Activated CD4-positive, alpha-beta T cell treated with anti-CD3 and anti-CD28 coated beads, Interleukin-2, Interleukin-6, amounts not matched to agents 100 ng/mL and 50 ng/mL, durations not matched to agents 16 hours and 8 hours (primary cell): ENCODE measurements around the gene CNIH1.

Experiments
- DNase-seq: peaks from one replicate; pipeline ENCODE4 v3.0.0-alpha.2; 2020

The CNIH1 gene

GRCh38 chr14:54440873-54441868 lies at the start of gene CNIH1:
TSS of gene CNIH1 (minus strand) at chr14:54441374. CDS start at chr14:54441327, 47 bp downstream.
- DNase-seq, result peak; percentile 95

DNA sequence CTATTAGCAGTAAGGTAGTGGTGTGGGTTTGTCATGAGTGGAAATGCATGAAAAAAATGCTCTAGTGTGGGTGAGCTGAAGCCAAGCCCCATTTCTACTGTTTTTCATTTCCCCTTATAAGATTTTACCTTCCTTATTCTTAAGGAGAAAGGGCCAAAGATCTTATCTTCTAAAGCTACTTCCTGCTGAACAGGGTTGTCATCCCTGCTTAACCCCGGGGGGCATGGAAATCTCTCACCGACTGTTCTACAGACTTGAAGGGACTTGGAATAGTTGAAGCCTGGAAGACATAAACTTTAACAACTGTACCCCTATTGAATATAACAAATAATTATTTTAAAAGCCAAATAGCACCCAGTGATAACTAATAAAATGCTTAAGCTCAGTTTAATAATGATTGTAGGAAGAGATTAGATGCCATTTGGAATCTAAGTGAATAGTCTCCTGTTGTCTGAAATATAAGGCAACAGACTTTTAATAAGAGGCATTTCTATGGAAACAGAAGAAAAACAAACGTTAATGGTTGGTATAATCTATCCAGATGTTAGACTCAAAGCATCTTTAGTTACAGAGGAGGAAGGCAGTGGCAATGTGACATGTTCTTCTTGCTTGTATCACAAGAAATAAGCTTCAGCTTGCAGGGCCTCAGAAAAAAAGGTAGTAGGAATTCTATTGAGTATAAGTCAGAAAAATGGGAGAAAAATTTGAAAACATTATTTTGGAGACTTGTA lies 49.4 kb upstream of the CNIH1 start:
- DNase-seq, result no peak

DNA sequence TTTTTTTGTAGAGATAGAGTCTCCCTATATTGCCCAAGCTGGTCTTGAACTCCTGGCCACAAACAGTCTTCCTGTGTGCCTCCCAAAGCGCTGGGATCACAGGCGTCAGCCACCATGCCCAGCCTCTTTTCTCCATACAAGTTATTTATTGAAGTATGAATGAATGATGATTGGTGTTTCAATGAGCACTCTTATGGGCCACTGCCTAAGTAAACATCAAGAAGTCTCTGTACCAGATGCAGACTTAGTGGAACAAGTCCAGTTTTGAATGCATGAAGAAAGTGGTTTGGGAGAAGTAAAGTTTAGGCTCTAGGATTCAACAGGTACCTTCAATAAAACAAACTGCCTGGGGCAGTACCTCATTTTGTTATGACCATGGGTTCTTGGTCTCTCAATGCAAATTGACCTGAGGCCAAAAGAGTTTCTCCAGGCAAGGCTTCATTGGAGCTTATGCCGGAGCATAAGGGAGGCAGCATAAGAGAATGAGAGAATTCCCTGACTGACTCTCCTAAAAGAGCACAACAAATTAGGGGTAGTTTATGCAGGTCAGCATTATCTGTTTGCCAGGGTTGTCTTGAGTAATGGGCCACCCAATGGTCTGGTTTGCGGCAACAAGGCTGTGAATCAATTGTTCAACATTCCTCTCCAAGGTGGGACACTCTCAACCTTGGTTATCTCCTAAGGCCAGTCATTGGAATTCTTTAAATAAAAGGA lies 48.7 kb upstream of the CNIH1 start:
- DNase-seq, result no peak

GRCh38 chr14:54489318-54489683 lies 48.1 kb upstream of the CNIH1 start:
- DNase-seq, result no peak

DNA sequence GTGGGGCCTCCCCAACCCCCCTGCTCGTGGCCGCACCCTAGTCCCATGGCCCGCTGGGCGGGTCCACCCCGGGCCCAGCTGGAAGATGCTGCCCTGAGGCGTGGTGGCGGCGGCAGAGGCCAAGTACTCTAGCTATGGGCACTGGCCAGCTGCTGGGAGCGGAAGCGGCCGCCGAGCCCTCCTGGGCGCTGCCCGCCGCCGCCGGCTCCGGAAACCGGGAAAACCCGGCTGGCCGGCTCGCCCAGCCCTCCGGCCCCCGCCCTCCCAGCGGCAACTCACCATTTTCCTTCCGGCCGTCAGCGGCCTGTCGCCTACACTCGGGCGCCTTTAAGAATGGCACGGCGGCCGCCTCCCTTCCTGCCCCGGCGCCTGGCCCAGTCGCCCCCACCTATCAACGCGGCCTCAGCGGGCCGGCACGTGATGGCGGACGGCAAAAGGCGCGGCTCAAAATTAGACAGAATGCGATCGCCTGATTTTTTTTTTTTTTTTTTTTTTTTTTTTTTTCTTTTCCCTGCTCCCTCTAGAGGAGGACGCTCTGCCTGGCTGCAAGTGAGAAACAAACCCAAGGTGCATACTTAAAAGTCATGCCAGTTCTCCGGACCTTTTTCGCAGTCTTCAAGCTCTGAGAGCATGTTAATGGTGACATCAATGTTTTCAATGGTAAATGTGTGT lies 47.6 kb upstream of the CNIH1 start, which contains the start of gene GMFB:
GMFB (minus strand) TSS at position 335 of the 672 bp plus-strand sequence; CDS start at position 282, 53 bp downstream.
- DNase-seq, result peak; percentile 92

DNA sequence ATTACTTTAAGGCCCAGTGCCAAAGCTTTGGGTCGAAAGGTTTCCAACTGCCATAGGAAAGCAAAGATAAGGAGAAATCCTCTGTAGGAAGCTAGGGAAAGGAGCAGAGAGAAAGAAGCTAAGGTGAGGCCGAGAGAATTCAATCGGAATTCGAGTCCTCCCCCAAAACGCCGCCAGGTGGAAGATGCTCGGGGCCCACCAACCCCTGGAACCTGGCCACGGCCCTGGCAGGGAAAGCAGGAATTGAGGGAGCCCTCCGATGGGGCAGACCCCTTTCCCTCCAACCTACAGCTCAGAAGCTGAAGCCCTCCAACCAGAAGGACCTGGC lies 47.1 kb upstream of the CNIH1 start:
- no peak for DNase-seq

DNA sequence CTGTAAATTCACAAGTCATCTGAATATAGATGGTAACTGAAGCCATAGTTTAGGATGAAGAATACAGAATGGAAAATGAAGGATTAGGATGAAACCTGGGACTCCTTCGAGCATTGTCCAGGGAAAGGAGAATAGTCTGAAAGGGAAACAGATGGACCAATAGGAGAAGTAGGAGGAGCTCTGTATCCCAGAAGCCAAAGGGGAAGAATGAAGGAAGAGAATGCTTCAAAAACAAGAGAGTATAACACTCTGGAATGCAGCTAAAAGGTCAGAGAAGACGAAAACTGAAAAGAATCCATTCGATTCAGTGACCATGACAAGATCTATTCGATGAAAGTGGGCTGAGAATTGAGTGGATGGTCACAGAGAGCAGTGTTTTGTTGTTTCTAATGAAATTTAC lies 46.6 kb upstream of the CNIH1 start:
- DNase-seq, result no peak

- peak; percentile 7 for DNase-seq
Observed at GRCh38 chr14:54486685-54487084, 45.5 kb upstream of the CNIH1 start.

GRCh38 chr14:54483846-54484245 lies 42.7 kb upstream of the CNIH1 start:
- DNase-seq, result no peak

GRCh38 chr14:54483073-54483745 lies 42.0 kb upstream of the CNIH1 start:
- DNase-seq, result no peak

- no peak for DNase-seq
Observed at GRCh38 chr14:54481695-54482094, 40.5 kb upstream of the CNIH1 start.

DNA sequence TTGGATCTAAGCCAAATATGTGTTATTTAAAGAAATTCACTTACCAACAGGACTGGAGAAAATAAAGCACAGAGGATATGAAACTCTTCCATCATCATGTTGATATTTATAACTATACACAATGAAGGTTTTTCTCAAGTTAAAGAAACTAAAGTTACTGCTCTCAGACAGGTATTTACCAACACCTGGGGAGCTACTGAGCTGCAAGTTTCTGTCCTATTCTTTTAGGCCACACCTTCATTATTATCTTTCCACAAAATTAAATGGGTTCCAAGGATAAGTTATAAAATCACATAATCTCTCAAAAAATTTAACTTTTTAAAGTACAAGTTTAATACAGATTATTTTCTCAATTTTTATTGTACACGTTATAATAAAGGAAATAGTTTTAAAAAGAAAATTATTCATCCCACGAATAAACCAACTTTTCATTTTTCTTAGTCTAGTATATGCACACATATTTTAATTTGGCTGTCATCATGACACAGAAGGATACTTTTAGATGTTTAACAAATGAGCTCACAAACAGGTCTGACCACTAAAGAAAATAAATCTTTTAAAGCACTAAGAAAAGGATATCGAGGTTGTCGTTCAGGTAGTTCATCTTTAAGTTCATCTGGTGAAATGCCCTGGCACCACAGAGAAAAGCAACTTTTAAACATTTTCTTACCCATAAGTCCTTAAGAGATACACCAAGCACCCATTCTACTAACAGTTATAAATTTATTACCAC lies 39.8 kb upstream of the CNIH1 start:
- no peak for DNase-seq

DNA sequence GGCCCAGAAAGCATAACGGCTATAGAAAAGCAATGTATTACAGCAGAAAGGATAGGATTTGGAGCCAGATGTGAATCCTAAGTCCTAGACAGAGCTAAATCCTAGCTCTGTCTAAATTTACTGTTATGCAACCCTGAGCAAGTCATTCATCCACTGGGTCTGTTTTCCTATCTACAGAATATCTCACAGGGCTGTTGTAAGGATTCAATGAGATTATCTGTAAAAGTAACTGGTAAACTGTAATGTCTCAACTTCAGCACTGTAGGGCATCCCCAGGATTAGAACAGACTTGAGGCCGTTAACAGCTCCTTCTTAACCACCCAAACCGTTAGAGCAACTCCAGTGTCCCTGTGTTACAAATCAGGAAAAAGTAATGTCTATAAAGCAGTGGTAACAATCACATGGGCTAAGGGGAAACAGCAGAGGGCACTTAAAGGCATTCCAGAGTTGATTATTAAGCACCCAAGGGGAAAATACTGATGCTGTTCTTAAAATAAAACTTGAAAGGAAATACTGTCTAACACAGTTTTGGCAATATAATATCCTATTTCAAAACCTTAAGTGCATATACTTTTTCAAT lies 37.6 kb upstream of the CNIH1 start:
- DNase-seq, result no peak

- DNase-seq, result no peak
Observed at GRCh38 chr14:54475911-54476310, 34.7 kb upstream of the CNIH1 start.

DNA sequence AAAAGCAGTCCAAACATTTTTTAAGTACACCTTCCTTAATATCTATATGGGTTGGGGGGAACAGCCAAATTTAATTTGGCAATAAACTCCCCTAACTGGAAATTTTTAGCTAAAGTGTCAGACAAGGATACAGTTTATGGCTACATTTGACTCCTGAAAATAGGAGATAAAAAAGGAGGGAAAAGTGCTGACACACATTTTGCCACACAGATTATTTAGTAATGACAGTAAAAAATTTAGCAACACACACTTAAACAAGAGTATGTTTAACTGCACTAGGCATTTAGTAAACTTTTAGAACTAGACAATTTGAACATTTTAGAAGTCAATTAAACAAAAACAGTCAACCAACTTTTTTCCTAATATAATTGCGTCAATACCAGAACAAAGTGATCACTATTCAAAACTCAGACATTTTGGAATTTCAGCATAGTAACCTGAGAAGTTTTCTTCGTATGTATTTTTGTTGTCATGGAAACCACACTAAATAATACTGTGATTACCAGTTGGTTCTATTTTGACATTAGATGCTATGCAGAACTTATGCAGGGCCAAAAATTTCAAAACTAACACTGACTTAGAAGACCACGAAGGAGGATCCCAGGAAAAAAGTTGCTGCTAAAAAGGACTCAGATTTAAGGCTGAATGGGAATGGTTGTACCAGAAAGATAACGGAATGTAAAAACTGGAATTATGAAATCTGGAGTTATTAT lies 34.2 kb upstream of the CNIH1 start:
- no peak for DNase-seq

- DNase-seq, result no peak
Observed at GRCh38 chr14:54474232-54474793, 33.1 kb upstream of the CNIH1 start.

GRCh38 chr14:54472315-54472714 lies 31.1 kb upstream of the CNIH1 start:
- DNase-seq, result no peak

DNA sequence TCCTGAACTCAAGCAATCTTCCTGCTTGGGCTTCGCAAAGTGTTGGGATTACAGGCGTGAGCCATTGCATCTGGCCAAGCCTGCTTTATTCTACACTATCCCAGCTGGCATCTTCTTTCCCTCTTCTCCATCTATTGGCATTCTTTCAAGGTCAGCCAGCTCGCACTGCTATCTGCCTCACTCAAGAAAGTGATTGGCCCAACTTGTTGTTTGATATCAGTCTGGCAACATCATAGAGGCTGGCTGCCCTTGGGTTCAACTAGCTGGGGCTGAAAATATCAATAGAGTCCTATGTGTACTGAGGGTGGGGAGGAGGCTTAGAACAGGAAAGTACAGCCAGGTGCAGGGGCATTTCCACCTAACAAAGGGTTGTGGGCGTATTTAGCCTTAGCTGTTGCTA lies 30.5 kb upstream of the CNIH1 start:
- DNase-seq, result no peak

DNA sequence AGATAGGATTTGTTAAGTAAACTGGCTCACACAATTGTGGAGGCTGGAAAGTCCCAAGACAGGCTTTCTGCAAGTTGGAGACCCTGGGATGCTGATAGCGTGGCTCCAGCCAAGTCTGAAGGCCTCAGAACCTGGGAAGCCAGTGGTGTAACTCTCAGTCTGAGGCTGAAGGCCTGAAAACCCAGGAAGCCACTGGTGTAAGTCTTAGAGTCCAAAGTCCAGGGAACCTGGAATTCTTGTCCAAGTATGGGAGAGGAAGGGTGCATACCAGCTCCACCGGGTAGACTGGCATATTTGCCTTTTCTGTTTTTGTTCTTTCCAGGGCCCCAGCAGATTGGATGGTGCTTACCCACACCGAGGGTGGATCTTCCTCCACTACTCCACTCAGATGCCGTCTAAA lies 29.5 kb upstream of the CNIH1 start:
- no peak for DNase-seq

DNA sequence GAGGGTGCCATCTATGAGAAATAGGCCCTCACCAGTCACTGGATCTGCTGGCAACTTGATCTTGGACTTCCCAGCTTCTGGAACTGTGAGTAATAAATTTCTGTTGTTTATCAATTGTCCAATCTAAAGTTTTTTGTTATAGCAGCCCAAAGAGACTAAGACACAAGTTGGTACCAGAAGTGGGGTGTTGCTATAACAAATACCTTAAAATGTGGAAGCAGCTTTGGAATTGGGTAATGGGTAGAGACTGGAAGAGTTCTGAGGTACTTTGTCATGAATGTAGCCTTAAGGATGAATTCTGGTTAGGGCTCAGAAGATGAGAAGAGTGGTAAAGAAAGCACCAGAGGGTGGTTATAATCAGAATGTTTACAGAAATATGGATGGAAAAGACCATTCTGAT lies 26.1 kb upstream of the CNIH1 start:
- no peak for DNase-seq
